GM12801 (cell line): ENCODE results near the gene EML6.

Experiments used
- TF ChIP-seq, protein P1 (sequence below): IDR thresholded peaks from one replicate; pipeline ENCODE4 v1.5.1; 2011; ENCODE audit warnings: control low read depth; ENCODE audit not compliant: insufficient read length; ENCODE audit errors: extremely low read depth

Gene EML6

GRCh38 chr2:54758951-54759350, 35.5 kb downstream of the EML6 start:
- TF ChIP-seq, protein P1, sequence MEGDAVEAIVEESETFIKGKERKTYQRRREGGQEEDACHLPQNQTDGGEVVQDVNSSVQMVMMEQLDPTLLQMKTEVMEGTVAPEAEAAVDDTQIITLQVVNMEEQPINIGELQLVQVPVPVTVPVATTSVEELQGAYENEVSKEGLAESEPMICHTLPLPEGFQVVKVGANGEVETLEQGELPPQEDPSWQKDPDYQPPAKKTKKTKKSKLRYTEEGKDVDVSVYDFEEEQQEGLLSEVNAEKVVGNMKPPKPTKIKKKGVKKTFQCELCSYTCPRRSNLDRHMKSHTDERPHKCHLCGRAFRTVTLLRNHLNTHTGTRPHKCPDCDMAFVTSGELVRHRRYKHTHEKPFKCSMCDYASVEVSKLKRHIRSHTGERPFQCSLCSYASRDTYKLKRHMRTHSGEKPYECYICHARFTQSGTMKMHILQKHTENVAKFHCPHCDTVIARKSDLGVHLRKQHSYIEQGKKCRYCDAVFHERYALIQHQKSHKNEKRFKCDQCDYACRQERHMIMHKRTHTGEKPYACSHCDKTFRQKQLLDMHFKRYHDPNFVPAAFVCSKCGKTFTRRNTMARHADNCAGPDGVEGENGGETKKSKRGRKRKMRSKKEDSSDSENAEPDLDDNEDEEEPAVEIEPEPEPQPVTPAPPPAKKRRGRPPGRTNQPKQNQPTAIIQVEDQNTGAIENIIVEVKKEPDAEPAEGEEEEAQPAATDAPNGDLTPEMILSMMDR, result no peak

DNA sequence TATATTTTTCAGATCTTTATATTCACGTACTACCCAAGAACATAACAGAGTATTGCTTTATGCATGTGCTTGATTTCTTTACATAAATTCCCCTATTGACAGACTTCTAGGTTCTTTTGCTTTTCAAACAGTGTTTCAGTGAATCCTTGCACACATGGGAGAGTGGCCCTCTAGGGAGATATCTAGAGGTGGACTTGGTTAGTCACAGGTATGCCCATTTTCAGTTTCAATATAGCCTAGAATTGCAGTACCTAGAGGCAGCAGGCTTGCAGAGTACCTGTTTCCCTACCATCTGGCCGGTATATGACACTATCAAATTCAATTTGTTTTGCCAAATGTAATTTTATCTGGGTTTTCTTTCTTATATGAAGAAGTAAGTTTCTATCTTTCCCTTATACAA, 36.8 kb downstream of the EML6 start:
- TF ChIP-seq, protein P1, result no peak

GRCh38 chr2:54763636-54764291, 40.3 kb downstream of the EML6 start:
- TF ChIP-seq, protein P1, result no peak

DNA sequence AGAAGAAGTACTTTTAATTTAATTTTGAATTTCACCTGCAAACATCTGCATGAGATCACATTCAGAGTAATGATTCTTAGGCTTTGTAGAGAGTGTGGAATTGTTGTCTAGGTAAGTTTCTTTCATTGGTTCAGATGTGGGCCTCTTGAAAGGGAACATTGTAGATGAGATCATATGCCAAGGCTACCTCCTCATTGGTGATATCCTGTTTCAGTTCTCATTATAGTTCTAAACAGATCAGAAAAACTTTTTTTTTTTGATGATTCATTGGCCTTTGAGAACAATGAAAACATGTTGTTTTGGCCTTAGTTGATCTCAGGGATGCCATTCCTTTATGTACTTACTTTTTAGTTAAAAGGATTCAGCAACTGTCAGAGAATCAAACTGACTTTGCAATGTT, 44.5 kb downstream of the EML6 start:
- TF ChIP-seq, protein P1, result no peak

GRCh38 chr2:54768772-54769428, 45.4 kb downstream of the EML6 start:
- TF ChIP-seq, protein P1, result no peak

DNA sequence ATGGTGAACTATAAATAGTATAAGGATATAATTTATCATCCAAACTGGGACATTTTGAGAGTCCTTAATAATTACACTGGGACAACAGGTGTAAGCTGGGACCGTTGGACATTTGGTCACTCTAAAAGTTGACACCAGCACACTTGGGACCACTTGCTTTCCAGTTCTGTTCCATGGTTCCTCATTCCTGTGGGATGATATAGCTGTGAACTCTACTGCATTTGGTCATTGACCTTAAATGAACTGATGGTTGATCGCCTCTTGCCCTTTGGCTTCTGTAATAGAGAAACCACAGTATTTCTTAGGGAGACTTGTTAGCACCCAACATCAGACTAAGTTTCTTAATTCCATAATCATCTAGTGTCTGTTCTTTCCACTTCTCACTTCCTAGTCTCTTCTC, 46.7 kb downstream of the EML6 start:
- TF ChIP-seq, protein P1, result no peak

DNA sequence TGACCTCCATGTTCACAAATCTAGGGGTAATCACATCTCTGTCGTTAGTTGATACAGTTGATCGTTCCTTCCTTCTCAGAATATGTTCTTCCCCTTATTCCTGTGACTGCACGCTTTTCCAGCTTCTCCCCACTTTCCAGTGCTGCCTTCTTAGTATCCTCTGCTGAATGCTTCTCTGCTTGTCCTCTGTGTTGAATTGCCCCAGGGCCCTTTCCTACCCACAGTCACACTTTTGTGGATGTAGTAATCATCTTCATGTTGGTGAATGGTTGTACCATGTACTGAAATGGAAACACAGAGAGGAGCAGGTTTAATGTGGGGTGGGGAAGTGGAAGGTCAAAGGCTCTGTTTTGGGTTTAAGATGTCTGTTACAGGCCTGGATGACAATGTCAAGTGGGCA, 47.2 kb downstream of the EML6 start:
- TF ChIP-seq, protein P1, result no peak
